Measurements from ENCODE around the gene NUP210L.

GRCh38 chr1:154174654-154175053 is 19.8 kb upstream of the NUP210L start:
- TF ChIP-seq CTCF (IDR thresholded peaks at IDR 0.05) (no peak), POLR2A (IDR thresholded peaks at IDR 0.05) (no peak), POLR2AphosphoS5 (IDR thresholded peaks at IDR 0.05) (no peak), EP300 (IDR thresholded peaks at IDR 0.05; ENCODE audit: low read depth) (no peak)
